G401.6 (cell line): Measurements from ENCODE around the gene HEXD.

Experiments
- FAIRE-seq: peaks from 2 replicates; lab custom pipeline; 2012; peaks lifted over from hg19 to GRCh38; lab: Jason Lieb, UNC

The HEXD gene

DNA sequence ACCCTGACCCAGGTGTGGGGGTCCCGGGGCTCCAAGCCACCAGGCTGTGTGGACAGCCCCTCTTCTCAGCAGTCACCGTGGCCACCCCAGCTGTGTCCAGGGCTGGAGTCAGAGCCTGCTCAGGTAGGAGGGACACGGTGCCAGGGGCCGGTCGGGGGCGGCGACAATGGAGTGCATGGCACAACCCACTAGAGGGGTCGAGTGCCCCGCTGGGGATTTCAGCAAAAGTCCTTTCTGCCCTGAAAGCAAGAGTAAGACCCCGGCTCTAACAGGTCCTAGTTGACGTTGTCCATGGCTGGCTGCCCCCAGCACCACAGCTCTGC, 35.3 kb upstream of the HEXD start:
- no peak for FAIRE-seq

GRCh38 chr17:82383411-82383810, 34.7 kb upstream of the HEXD start:
- no peak for FAIRE-seq

GRCh38 chr17:82384051-82384729, 34.0 kb upstream of the HEXD start:
- FAIRE-seq: no peak

DNA sequence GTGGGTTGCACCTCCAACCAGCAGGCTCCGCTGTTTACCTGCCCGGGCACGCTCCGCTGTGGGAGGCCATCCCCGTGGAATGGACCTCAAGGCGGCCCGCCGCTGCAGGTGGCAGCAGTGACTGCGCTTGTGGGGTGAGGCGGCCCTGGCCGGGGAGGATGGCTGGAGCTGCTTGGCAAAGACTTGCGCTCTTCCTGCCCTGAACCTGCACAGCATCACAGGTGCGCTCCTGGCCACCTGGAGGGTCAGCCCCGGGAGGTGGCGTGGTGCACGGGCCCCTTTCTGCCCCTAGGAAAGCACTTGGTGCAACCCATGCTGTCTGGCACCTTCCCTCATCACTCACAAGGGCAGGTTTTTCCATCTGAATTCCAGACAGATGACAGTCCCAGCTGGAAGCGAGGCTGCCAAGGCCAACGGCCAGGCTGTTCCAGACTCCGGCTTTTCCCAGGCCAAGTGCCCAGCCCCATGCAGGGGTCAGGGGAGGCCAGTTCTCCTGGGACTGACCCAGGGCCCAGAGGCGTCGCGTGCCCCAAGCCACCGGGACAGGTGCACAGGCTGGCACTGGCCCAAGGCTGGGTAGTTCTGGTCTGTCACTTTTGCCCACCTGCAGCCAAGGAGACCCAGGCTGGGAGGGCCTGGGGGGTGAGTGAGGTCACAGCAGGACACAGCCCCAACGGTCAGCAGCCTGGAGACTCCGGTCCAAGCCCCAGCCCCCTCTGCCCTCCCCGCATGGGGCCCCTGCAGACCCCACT, 33.2 kb upstream of the HEXD start:
- FAIRE-seq: no peak

- no peak for FAIRE-seq
Observed at GRCh38 chr17:82385559-82386254, 32.4 kb upstream of the HEXD start.

- no peak for FAIRE-seq
Observed at GRCh38 chr17:82386255-82386831, 31.8 kb upstream of the HEXD start.

DNA sequence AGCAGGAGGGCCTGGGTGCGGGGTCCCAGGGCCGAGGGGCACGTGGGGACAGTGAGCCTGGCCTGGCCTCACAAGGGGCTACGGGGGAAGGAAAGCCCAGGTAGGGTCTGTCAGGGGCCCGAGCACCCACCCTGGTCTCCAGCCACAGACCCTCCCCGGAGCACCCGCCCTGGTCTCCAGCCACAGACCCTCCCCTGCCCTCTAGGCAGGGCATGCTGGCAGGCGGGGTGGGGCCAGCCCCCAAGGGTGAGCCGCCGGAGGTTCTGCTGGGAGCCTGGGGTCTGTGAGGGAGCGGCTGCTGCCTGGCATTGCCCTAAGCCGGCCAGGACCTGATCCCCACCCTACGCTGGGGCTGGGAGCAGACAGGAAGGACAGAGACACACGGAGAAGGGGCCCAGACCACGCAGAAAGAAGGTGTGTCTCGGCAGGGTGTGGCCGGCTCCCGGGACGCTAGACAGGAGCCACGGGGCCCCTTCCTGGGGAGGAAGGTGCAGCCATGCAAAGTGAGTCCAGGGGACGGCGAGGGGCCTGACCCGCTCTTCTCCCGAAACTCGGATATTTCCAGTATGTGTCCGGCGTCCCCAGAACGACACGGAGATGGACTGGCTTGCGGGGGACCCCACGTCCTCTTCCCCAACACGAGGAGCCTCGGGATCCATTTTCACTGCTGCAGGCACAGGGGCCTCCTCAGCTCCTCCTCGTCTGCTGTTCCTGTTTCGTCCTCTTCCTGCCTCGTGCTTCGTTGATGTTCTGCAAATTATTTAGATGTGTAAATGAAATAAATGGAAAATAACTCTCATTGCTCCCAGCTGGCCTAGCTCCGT, 31.1 kb upstream of the HEXD start:
- no peak for FAIRE-seq

DNA sequence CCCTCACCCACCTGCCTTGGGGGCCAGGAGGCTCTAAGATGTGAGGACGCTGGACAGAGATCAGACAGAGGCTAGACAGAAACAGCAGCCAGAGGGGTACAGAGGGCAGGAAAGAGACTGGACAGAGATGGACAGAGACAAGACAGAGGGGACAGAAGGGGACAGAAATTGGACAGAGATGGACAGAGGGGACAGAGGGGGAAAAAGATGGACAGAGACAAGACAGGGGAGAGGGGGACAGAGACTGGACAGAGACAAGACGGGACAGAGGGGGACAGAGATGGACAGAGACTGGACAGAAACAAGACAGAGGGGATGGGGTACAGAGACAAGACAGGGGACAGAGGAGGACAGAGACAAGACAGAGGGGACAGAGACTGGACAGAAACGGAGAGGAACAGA, 30.4 kb upstream of the HEXD start:
- no peak for FAIRE-seq

- FAIRE-seq: no peak
Observed at GRCh38 chr17:82388223-82388921, 29.8 kb upstream of the HEXD start.

GRCh38 chr17:82388922-82389283, 29.2 kb upstream of the HEXD start:
- no peak for FAIRE-seq

GRCh38 chr17:82389379-82389778, 28.8 kb upstream of the HEXD start:
- FAIRE-seq: no peak

DNA sequence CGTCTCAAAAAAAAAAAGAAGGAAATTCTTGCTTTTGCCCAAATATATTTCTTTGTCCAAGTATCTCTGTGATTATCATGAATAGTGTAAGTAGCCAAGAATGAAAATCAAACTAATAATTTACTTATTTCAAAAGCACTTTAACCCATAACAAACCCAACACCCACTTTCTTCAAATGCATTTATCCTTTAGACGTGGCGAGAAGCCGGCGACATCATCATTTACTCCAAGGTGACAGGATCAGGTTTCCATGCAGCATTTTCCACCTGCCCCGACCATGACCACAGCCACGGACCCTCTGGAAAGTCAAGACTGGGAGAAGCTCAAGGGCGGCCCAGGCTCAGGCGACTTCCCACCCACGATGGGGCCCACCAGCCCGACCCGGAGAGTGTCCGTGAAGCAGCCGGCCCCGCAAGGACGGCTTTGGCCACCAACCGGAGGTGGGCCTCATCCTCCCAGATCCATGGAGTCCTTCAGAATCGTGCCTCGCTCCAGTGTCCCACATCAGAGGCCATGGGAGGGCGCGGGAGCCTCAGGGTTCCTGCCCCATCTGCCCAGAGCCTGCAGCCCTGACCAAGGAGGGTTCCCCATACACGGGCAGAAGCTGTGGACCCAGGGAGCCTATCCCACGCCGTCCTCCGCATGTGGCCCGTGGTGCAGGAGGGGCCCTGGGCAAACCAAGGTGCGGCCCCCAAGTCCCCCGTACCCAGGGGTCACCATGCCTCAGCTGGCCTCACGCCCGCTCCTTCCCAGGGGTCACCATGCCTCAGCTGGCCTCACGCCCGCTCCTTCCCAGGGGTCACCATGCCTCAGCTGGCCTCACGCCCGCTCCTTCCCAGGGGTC, 27.9 kb upstream of the HEXD start:
- no peak for FAIRE-seq

- no peak for FAIRE-seq
Observed at GRCh38 chr17:82390860-82391435, 27.2 kb upstream of the HEXD start.

DNA sequence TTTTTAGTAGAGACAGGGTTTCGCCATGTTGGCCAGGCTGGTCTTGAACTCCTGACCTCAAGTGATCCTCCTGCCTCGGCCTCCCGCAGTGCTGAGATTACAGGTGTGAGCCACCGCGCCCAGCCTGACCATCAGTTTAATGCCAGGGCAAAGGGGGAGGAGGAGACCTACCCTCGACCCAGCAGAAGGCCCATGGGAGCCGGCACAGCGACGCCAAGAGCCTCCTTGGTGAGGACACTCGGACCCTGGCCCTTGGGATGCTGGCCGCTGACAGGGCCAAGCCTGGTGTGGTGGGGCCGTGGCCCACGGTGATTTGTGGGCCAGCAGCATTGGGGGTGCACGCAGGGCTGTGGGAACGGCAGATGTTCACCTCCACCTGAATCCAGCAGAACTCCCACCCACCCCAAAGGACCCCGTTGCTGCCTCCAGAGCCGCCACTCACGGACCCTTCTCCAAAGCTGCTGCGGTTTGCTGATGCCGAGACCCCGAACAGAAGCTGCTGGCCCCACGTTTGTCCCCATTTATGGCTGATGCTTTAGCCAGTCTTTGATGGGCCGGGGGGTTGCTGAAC, 26.6 kb upstream of the HEXD start:
- FAIRE-seq: no peak

GRCh38 chr17:82392209-82392920, 25.8 kb upstream of the HEXD start:
- FAIRE-seq: no peak

GRCh38 chr17:82392941-82393340, 25.2 kb upstream of the HEXD start:
- FAIRE-seq: no peak

GRCh38 chr17:82394278-82394677, 23.9 kb upstream of the HEXD start:
- no peak for FAIRE-seq

- no peak for FAIRE-seq
Observed at GRCh38 chr17:82396601-82397435, 21.3 kb upstream of the HEXD start.
